ENCODE results near the gene MDP1. TPM values are rescaled to one million over a fixed set of nuclear protein-coding genes. Genes with fewer than 3 reads are reported as not detected.

MDP1 gene
- total and polyA plus RNA-seq, 2 of the 8 experiments (the other 6 are each of a cell fraction or from before 2014, with no cell fraction given), result 17.7 to 32.2 TPM

DNA sequence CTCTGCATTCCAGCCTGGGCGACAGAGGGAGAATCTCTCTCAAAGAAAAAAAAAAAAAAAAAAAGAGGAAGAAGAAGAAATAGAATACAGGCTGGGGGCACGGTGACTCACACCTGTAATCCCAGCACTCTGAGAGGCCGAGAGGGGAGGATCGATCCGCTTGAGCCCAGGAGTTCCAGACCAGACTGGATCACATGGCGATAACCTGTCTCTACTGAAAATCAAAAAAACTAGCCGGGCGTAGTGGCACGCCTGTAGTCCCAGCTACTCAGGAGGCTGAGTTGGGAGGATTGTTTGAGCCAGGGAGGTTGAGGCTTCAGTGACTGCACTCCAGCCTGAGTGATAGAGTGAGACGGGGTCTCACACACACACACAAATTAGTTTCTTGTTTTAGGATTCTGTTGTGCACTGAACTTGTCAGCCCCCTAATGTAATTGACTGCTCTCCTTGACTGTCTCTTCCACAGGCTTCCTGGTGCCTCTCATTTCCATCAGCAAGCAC is 27.5 kb upstream of the MDP1 start:
- no peak overlapping the region for H3K23ac ChIP-seq (ENCODE audit: insufficient read length)
- no peaks in the 10 kb centered on the region; a peak in 2 of 4 replicates for H3K79me2 ChIP-seq (ENCODE audit: control insufficient read depth in 1 of 2, insufficient read depth in 2 of 2, low read length in 2 of 2)
- FAIRE-seq (no peak), DNase-seq (ENCODE audit: low read depth in 1 of 2, low spot score in 2 of 2) (no peak)
- no peak overlapping the region for H2AFZ ChIP-seq (ENCODE audit: low read length)
- no peak overlapping the region for H2AK5ac ChIP-seq (ENCODE audit: low read depth, low read length)
- H4K20me1 ChIP-seq (replicated peaks in 1 of 2; ENCODE audit: control insufficient read depth in 1 of 2, insufficient read depth in 2 of 2, low read length in 2 of 2), result peaks cover 3 to 10% of the 10 kb centered on the region in 2 experiments
- H3K23me2 ChIP-seq (ENCODE audit: low read depth, low read length), result peaks cover 8% of the 10 kb centered on the region; the same call in 1 of the 2 replicates
- TF ChIP-seq POLR2A (IDR thresholded peaks at IDR 0.05; ENCODE audit: control extremely low read depth in 1 of 2, low read depth in 2 of 2, low read length in 2 of 2) (no peak), JUND (IDR thresholded peaks at IDR 0.05; ENCODE audit: low read length) (peak; percentile 39; the same call in 1 of the 2 replicates)
- no peak overlapping the region for H2BK120ac ChIP-seq (replicated peaks; ENCODE audit: low read depth, low read length)
- no peaks in the 10 kb centered on the region; the same call in 1 of the 2 replicates for H3K79me1 ChIP-seq (ENCODE audit: low read depth, low read length)
- H3K4me3 ChIP-seq (ENCODE audit: extremely low read depth in 1 of 4, insufficient read depth in 2 of 4, low read depth in 3 of 4, low read length in 4 of 4), result peak overlapping the region; percentile 80 to 97 (median 92); a peak in 6 of 8 replicates
- 92% methylated on average over 8 of the region's 10 CpGs; no CpG with 5 or more reads in 1 of the 2 experiments for WGBS, 2 experiments (ENCODE audit: extremely low coverage in 1 of 2, insufficient coverage in 1 of 2, insufficient read length in 1 of 2, insufficient replicate concordance in 2 of 2, low coverage in 1 of 2, low lambda C conversion rate in 2 of 2, missing lambda C conversion rate in 1 of 2)
- peak overlapping the region in 1 of 4 experiments; percentile 15; a peak in 2 of 7 replicates for H3K9ac ChIP-seq (replicated peaks in 1 of 4; ENCODE audit: extremely low read depth in 1 of 4, low read depth in 3 of 4, low read length in 3 of 4)
- no peak overlapping the region for H4K91ac ChIP-seq (replicated peaks; ENCODE audit: insufficient read length, low read length)
- H3K9me3 ChIP-seq (ENCODE audit: insufficient read depth in 2 of 2, low read depth in 1 of 2, low read length in 1 of 2), result no peaks in the 10 kb centered on the region
- 0 out of 2 replicates have a peak overlapping the region, but pooled peaks have one; percentile 2 for H2BK15ac ChIP-seq (ENCODE audit: low read length)
- H4K8ac ChIP-seq (ENCODE audit: extremely low read depth, insufficient read depth, low read length), result no peak overlapping the region
- H3K4me2 ChIP-seq (ENCODE audit: insufficient read depth in 1 of 2, low read depth in 2 of 2, low read length in 2 of 2), result peak overlapping the region; percentile 84 to 87
- H3K4ac ChIP-seq (replicated peaks; ENCODE audit: insufficient read length, low read depth, low read length), result no peak overlapping the region
- H3K14ac ChIP-seq (ENCODE audit: insufficient read length), result no peak overlapping the region
- H2BK5ac ChIP-seq (ENCODE audit: low read depth, low read length), result 0 out of 2 replicates have a peak overlapping the region, but pooled peaks have one; percentile 26
- CTCF ChIA-PET (ENCODE audit: partially characterized antibody), result interaction anchor here (0.6 to 9.4 kb wide), 31 partner anchors 10 to 240 kb away, joined by 3 to 163 read pairs (median 6); partner anchors contain the start of genes CIDEB, DHRS1, GMPR2 and IRF9
- H3K36me3 ChIP-seq (ENCODE audit: control insufficient read depth in 2 of 4, insufficient read depth in 4 of 4, low read length in 3 of 4), result peaks cover 11 to 25% (median 22%) of the 10 kb centered on the region in 4 experiments
- no peak overlapping the region for H3K18ac ChIP-seq (ENCODE audit: extremely low read depth, low read length)
- POLR2A ChIA-PET (ENCODE audit: partially characterized antibody), result interaction anchor here (0.6 to 3.7 kb wide), 20 partner anchors 9 to 192 kb away, joined by 3 to 50 read pairs (median 4); partner anchors contain the start of genes CIDEB, DHRS1, IRF9 and NOP9
- no peaks in the 10 kb centered on the region for H3K27me3 ChIP-seq (replicated peaks in 1 of 4; ENCODE audit: control insufficient read depth in 3 of 4, extremely low read depth in 1 of 4, insufficient read depth in 3 of 4, low read length in 3 of 4)
- peak overlapping the region; percentile 69; the same call in 1 of the 2 replicates for H2BK12ac ChIP-seq (ENCODE audit: low read depth, low read length)
- no peak overlapping the region for H3K27ac ChIP-seq (ENCODE audit: low read depth, low read length)
- peak overlapping the region; percentile 21 for H4K5ac ChIP-seq (ENCODE audit: insufficient read length, low read depth, low read length)
- no peak overlapping the region for H3K56ac ChIP-seq (replicated peaks; ENCODE audit: insufficient read length, low read depth, low read length)
- H3K4me1 ChIP-seq (replicated peaks in 1 of 4; ENCODE audit: control insufficient read depth in 3 of 4, insufficient read depth in 4 of 4, low read length in 3 of 4), result peaks cover 0 to 5% (median 2%) of the 10 kb centered on the region in 4 experiments; a peak in 4 of 7 replicates
- H2BK20ac ChIP-seq (ENCODE audit: low read length), result no peak overlapping the region

Data from H1 (cell line).